Hematopoietic multipotent progenitor cell treated with erythropoietin and hydrocortisone succinate and interleukin-3 and kit ligand, for 6 days (in vitro differentiated cells): ENCODE data around the gene MAN1C1.

Source experiments
- DNase-seq: peaks from one replicate; pipeline ENCODE4 v3.0.0-alpha.2; 2015

The MAN1C1 gene

GRCh38 chr1:25768999-25769398, 152.4 kb downstream of the MAN1C1 start:
- DNase-seq, result no peak

GRCh38 chr1:25769625-25770383, 153.2 kb downstream of the MAN1C1 start:
- no peak for DNase-seq

- DNase-seq, result no peak
These were observed 154.1 kb downstream of the MAN1C1 start for GRCh38 chr1:25770541-25771220.

GRCh38 chr1:25771221-25772114, 154.9 kb downstream of the MAN1C1 start:
- DNase-seq, result peak; percentile 81

- DNase-seq, result no peak
These were observed 155.6 kb downstream of the MAN1C1 start for GRCh38 chr1:25772164-25772563.

GRCh38 chr1:25772692-25773245, 156.2 kb downstream of the MAN1C1 start:
- DNase-seq, result no peak

GRCh38 chr1:25773441-25774125, 157.0 kb downstream of the MAN1C1 start:
- DNase-seq, result no peak

- no peak for DNase-seq
These were observed 157.7 kb downstream of the MAN1C1 start for GRCh38 chr1:25774206-25774803.

GRCh38 chr1:25774921-25775771, 158.6 kb downstream of the MAN1C1 start:
- no peak for DNase-seq

GRCh38 chr1:25779388-25779787, 162.8 kb downstream of the MAN1C1 start:
- DNase-seq, result no peak

GRCh38 chr1:25779894-25780293, 163.3 kb downstream of the MAN1C1 start:
- DNase-seq, result no peak

GRCh38 chr1:25780318-25781129, 163.9 kb downstream of the MAN1C1 start:
- no peak for DNase-seq

GRCh38 chr1:25781130-25781433, 164.5 kb downstream of the MAN1C1 start:
- DNase-seq, result no peak

GRCh38 chr1:25782608-25783201, 166.1 kb downstream of the MAN1C1 start:
- no peak for DNase-seq

- no peak for DNase-seq
These were observed 168.0 kb downstream of the MAN1C1 start for GRCh38 chr1:25784575-25785051.

- DNase-seq, result no peak
These were observed 168.9 kb downstream of the MAN1C1 start for GRCh38 chr1:25785333-25786067.

- DNase-seq, result no peak
These were observed 170.5 kb downstream of the MAN1C1 start for GRCh38 chr1:25786887-25787759.

GRCh38 chr1:25787760-25788166, 171.2 kb downstream of the MAN1C1 start:
- DNase-seq, result no peak
